HCT116 (cell line): Measurements from ENCODE around the gene ZCCHC2. TPM values are rescaled to one million over a fixed set of nuclear protein-coding genes. Genes with fewer than 3 reads are reported as not detected.

ENCODE experiments used
- ATAC-seq: fragments of 200-7000 bp; cut with Tn5 transposase; 2 replicates; pipeline ENCODE4 v1.9.1; 2020; ENCODE audit warnings: mild to moderate bottlenecking, moderate library complexity
- BruUV-seq: library from RNA; stranded (reverse); fragments of 400-500 nt; replicated peaks from 2 replicates; lab custom pipeline; 2021; lab: Mats Ljungman, UMichigan
- CTCF ChIA-PET: fragments of 300-600 bp; sonication (Branson Sonifier 250); formaldehyde crosslinking; loops from one replicate; lab custom pipeline; 2021; ENCODE audit warnings: antibody characterized with exemption; lab: Charles Lee
- POLR2A ChIA-PET: fragments of 300-600, 350-600 bp; sonication (Branson Sonifier 250); formaldehyde crosslinking; loops from one replicate; lab custom pipeline; 2021; ENCODE audit warnings: antibody characterized with exemption; lab: Charles Lee
- RAD21 ChIA-PET, 2 experiments: fragments of 300-600 bp; sonication (Branson Sonifier 250); formaldehyde crosslinking; loops; one replicate each; lab custom pipeline; 2023; ENCODE audit warnings: low total read pairs in 2 of 2; ENCODE audit not compliant: uncharacterized antibody in 2 of 2, unreplicated experiment in 2 of 2, low non-redundant PET in 1 of 2; lab: Charles Lee
- DNase-seq: peaks from one replicate; pipeline ENCODE4 v3.0.0-alpha.2; 2010; ENCODE audit warnings: low read depth, low spot score
- H2AFZ ChIP-seq: fragments of 200-600 bp; shearing (Covaris generic), sonication (generic); 2 replicates; pipeline ENCODE4 v1.6.1; 2017; ENCODE audit warnings: low read depth, mixed run types, mixed read lengths, antibody characterized with exemption, low read length; ENCODE audit not compliant: poor library complexity, severe bottlenecking
- H3K27ac ChIP-seq: 2 replicates; pipeline ENCODE4 v1.5.1; 2012; ENCODE audit warnings: low read depth, low read length
- H3K27me3 ChIP-seq: fragments of 200-600 bp; sonication (generic); 2 replicates; pipeline ENCODE4 v1.6.1; 2016; ENCODE audit warnings: mixed run types, low read length, mixed read lengths; ENCODE audit not compliant: insufficient read depth
- H3K36me3 ChIP-seq, 2 experiments: fragments of 200-500 bp in 1 of 2; fragments of 200-600 bp in 1 of 2; sonication (Bioruptor generic) in 1 of 2; sonication (generic) in 1 of 2; 2 replicates each; pipeline versions ENCODE4 v1.5.1 to v1.6.1; 2014 to 2016; ENCODE audit warnings: low read length in 2 of 2, inconsistent platforms in 1 of 2, mixed read lengths in 1 of 2, mixed run types in 1 of 2; ENCODE audit not compliant: insufficient read depth in 2 of 2, control insufficient read depth in 1 of 2
- H3K4me1 ChIP-seq, 2 experiments: fragments of 200-600 bp in 1 of 2; sonication (generic) in 1 of 2; 2 replicates each; pipeline versions ENCODE4 v1.5.1 to v1.6.1; 2012 to 2017; ENCODE audit warnings: low read length in 2 of 2, inconsistent platforms in 1 of 2, mild to moderate bottlenecking in 1 of 2, mixed read lengths in 1 of 2, mixed run types in 1 of 2, moderate library complexity in 1 of 2; ENCODE audit not compliant: insufficient read depth in 2 of 2, control insufficient read depth in 1 of 2
- H3K4me2 ChIP-seq: fragments of 200-600 bp; sonication (generic); 2 replicates; pipeline ENCODE4 v1.6.1; 2017; ENCODE audit warnings: mixed run types, low read length, mixed read lengths
- H3K4me3 ChIP-seq, 2 experiments: fragments of 200-600 bp in 1 of 2; sonication (generic) in 1 of 2; replicated peaks in 1 of 2; 2 replicates each; pipeline ENCODE4 v1.5.1; 2011 to 2016; ENCODE audit warnings: low read length in 2 of 2, control low read depth in 1 of 2, low read depth in 1 of 2, mild to moderate bottlenecking in 1 of 2, mixed read lengths in 1 of 2, mixed run types in 1 of 2
- H3K79me2 ChIP-seq: fragments of 200-600 bp; sonication (generic); 2 replicates; pipeline ENCODE4 v1.6.1; 2017; ENCODE audit warnings: mild to moderate bottlenecking, mixed run types, low read length, moderate library complexity, mixed read lengths; ENCODE audit not compliant: insufficient read depth
- H3K9ac ChIP-seq: fragments of 200-600 bp; sonication (generic); 2 replicates; pipeline ENCODE4 v1.6.1; 2016; ENCODE audit warnings: low read length, mixed read lengths
- H3K9me2 ChIP-seq: fragments of 200-600 bp; sonication (generic), shearing (Covaris generic); 2 replicates; pipeline ENCODE4 v1.6.1; 2017; ENCODE audit warnings: mixed run types, mild to moderate bottlenecking, moderate library complexity; ENCODE audit not compliant: insufficient read depth
- H3K9me3 ChIP-seq, 2 experiments: fragments of 200-500 bp in 1 of 2; fragments of 200-600 bp in 1 of 2; sonication (Bioruptor generic) in 1 of 2; sonication (generic) in 1 of 2; 2 replicates each; pipeline ENCODE4 v1.6.1; 2014 to 2017; ENCODE audit warnings: low read length in 2 of 2, mixed read lengths in 2 of 2, inconsistent platforms in 1 of 2, low read depth in 1 of 2, mild to moderate bottlenecking in 1 of 2, mixed run types in 1 of 2, moderate library complexity in 1 of 2; ENCODE audit not compliant: control insufficient read depth in 1 of 2, insufficient read depth in 1 of 2
- H4K20me1 ChIP-seq: fragments of 200-600 bp; sonication (generic), shearing (Covaris generic); 2 replicates; pipeline ENCODE4 v1.6.1; 2017; ENCODE audit warnings: mixed run types, mild to moderate bottlenecking, moderate library complexity; ENCODE audit not compliant: insufficient read depth
- EGR1 ChIP-seq: IDR thresholded peaks from 2 replicates; pipeline ENCODE4 v1.6.1; 2012; ENCODE audit warnings: low read depth
- EZH2 ChIP-seq: fragments of 200-600 bp; sonication (generic); IDR thresholded peaks from 2 replicates; pipeline ENCODE4 v1.6.1; 2017; ENCODE audit warnings: antibody characterized with exemption, mixed run types
- EZH2phosphoT487 ChIP-seq: fragments of 200-600 bp; IDR thresholded peaks from 2 replicates; pipeline ENCODE4 v1.6.1; 2018; ENCODE audit warnings: antibody characterized with exemption, borderline replicate concordance
- ZBTB33 ChIP-seq: IDR thresholded peaks from 2 replicates; pipeline ENCODE4 v1.6.1; 2011; ENCODE audit warnings: mild to moderate bottlenecking, low read length, moderate library complexity; ENCODE audit not compliant: insufficient replicate concordance; ENCODE audit errors: extremely low read depth
- intact Hi-C: fragments of 100-400 bp; cut with micrococcal nuclease; formaldehyde crosslinking; loops from 2 replicates; pipeline ENCODE4 v1.10.0; 2022
- total RNA-seq: library from RNA; stranded (reverse); gene quantifications from one replicate; pipeline ENCODE4 v1.2.1, GENCODE V29; 2021; ENCODE audit not compliant: unreplicated experiment
- TF ChIP-seq, protein P1 (sequence below), 3 experiments: fragments of 200-600 bp in 1 of 3; sonication (generic) in 1 of 3; IDR thresholded peaks in 2 of 3; conservative IDR thresholded peaks in 1 of 3; 2 replicates each; pipeline ENCODE4 v1.5.1; 2012 to 2017; ENCODE audit warnings: low read depth in 2 of 3, low read length in 2 of 3, antibody characterized with exemption in 1 of 3, borderline replicate concordance in 1 of 3, control low read depth in 1 of 3, mild to moderate bottlenecking in 1 of 3, mixed read lengths in 1 of 3, mixed run types in 1 of 3, moderate library complexity in 1 of 3; ENCODE audit not compliant: insufficient read depth in 1 of 3

The ZCCHC2 gene
- total RNA-seq, 1 experiment from 2014 or later, result 17.7 TPM

- H3K36me3 ChIP-seq, result peaks cover 4 to 6% of the 10 kb centered on the region in 2 experiments; a peak in 2 of 4 replicates
- no peaks in the 10 kb centered on the region for H3K27me3 ChIP-seq
- ChIA-PET RAD21 (no interaction called here), POLR2A (no interaction called here), CTCF (no interaction called here)
- H3K9me3 ChIP-seq, result no peaks in the 10 kb centered on the region
- ATAC-seq (no peak), DNase-seq (no peak)
- H3K4me3 ChIP-seq, result no peak overlapping the region
- H2AFZ ChIP-seq, result no peak overlapping the region
- BruUV-seq, result no TSS peak
- no peaks in the 10 kb centered on the region for H3K9me2 ChIP-seq
- H3K4me2 ChIP-seq, result no peak overlapping the region
- no peaks in the 10 kb centered on the region for H4K20me1 ChIP-seq
- no peak for TF ChIP-seq EGR1
- no peak for TF ChIP-seq EZH2phosphoT487
- TF ChIP-seq, protein P1, sequence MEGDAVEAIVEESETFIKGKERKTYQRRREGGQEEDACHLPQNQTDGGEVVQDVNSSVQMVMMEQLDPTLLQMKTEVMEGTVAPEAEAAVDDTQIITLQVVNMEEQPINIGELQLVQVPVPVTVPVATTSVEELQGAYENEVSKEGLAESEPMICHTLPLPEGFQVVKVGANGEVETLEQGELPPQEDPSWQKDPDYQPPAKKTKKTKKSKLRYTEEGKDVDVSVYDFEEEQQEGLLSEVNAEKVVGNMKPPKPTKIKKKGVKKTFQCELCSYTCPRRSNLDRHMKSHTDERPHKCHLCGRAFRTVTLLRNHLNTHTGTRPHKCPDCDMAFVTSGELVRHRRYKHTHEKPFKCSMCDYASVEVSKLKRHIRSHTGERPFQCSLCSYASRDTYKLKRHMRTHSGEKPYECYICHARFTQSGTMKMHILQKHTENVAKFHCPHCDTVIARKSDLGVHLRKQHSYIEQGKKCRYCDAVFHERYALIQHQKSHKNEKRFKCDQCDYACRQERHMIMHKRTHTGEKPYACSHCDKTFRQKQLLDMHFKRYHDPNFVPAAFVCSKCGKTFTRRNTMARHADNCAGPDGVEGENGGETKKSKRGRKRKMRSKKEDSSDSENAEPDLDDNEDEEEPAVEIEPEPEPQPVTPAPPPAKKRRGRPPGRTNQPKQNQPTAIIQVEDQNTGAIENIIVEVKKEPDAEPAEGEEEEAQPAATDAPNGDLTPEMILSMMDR (IDR thresholded peaks at IDR 0.05 in 2 of 3, conservative IDR thresholded peaks at IDR 0.05 in 1 of 3; ENCODE audit: borderline replicate concordance in 1 of 3, insufficient read depth in 1 of 3, low read depth in 2 of 3, low read length in 2 of 3), result no peak
- TF ChIP-seq EZH2, result no peak
- TF ChIP-seq ZBTB33, result no peak
- H3K9ac ChIP-seq, result no peak overlapping the region
- intact Hi-C loops, result no loop called here
- peaks cover 5 to 16% of the 10 kb centered on the region in 2 experiments; a peak in 3 of 4 replicates for H3K4me1 ChIP-seq
- no peaks in the 10 kb centered on the region for H3K79me2 ChIP-seq
- no peak overlapping the region for H3K27ac ChIP-seq
Measured at GRCh38 chr18:62550746-62551145, 27.9 kb downstream of the ZCCHC2 start.
